HepG2 (cell line): ENCODE data around the gene DSC2. TPM values are rescaled to one million over a fixed set of nuclear protein-coding genes. Genes with fewer than 3 reads are reported as not detected.

Experiments used
- ADNP ChIP-seq: sonication (generic); formaldehyde crosslinking; IDR thresholded peaks from 2 replicates; pipeline ENCODE4 v1.4.0; 2020; ENCODE audit warnings: missing genetic modification reagents
- BATF2 ChIP-seq: sonication (generic); formaldehyde crosslinking; IDR thresholded peaks from 2 replicates; pipeline ENCODE4 v1.8.0; 2022; ENCODE audit warnings: mild to moderate bottlenecking, missing genetic modification reagents, moderate library complexity
- BCL6 ChIP-seq: IDR thresholded peaks from 2 replicates; pipeline ENCODE4 v1.6.1; 2016; ENCODE audit warnings: missing genetic modification reagents, missing compliant biosample characterization
- BORCS8-MEF2B ChIP-seq: sonication (generic); formaldehyde crosslinking; IDR thresholded peaks from 2 replicates; pipeline ENCODE4 v1.8.0; 2022; ENCODE audit warnings: mild to moderate bottlenecking, missing genetic modification reagents
- CBX1 ChIP-seq: IDR thresholded peaks from one replicate; pipeline ENCODE4 v1.6.1; 2016; ENCODE audit warnings: antibody characterized with exemption, low read depth
- CENPT ChIP-seq: sonication (generic); formaldehyde crosslinking; IDR thresholded peaks from 2 replicates; pipeline ENCODE4 v1.8.0; 2022; ENCODE audit warnings: low read depth, mild to moderate bottlenecking, moderate library complexity, missing genetic modification reagents
- CHD2 ChIP-seq: IDR thresholded peaks from 2 replicates; pipeline ENCODE4 v1.6.1; 2011; ENCODE audit warnings: low read depth, low read length, improper control_type of control experiment
- KLF11 ChIP-seq: IDR thresholded peaks from 2 replicates; pipeline ENCODE4 v1.6.1; 2016; ENCODE audit warnings: missing compliant biosample characterization
- NBN ChIP-seq: fragments of 450-650 bp; conservative IDR thresholded peaks from 2 replicates; pipeline ENCODE4 v1.6.1; 2017
- PBX3 ChIP-seq: sonication (generic); formaldehyde crosslinking; IDR thresholded peaks from 2 replicates; pipeline ENCODE4 v1.8.1; 2023; ENCODE audit warnings: missing genetic modification reagents, inconsistent platforms, borderline replicate concordance
- POLR2AphosphoS5 ChIP-seq: IDR thresholded peaks from 2 replicates; pipeline ENCODE4 v1.6.1; 2012; ENCODE audit warnings: low read depth, low read length
- PREB ChIP-seq: sonication (generic); formaldehyde crosslinking; IDR thresholded peaks from 2 replicates; pipeline ENCODE4 v1.4.0; 2020; ENCODE audit warnings: missing genetic modification reagents
- REPIN1 ChIP-seq: sonication (generic); formaldehyde crosslinking; IDR thresholded peaks from 2 replicates; pipeline ENCODE4 v1.8.0; 2022; ENCODE audit warnings: missing genetic modification reagents, low read depth, mild to moderate bottlenecking, borderline replicate concordance
- SALL2 ChIP-seq: sonication (generic); formaldehyde crosslinking; IDR thresholded peaks from 2 replicates; pipeline ENCODE4 v1.8.1; 2023; ENCODE audit warnings: mild to moderate bottlenecking, missing genetic modification reagents, inconsistent platforms
- SNAI1 ChIP-seq: sonication (generic); formaldehyde crosslinking; IDR thresholded peaks from 2 replicates; pipeline ENCODE4 v1.5.0; 2020; ENCODE audit warnings: mild to moderate bottlenecking, missing genetic modification reagents, borderline replicate concordance
- SRY ChIP-seq: sonication (generic); formaldehyde crosslinking; IDR thresholded peaks from 2 replicates; pipeline ENCODE4 v1.8.0; 2022; ENCODE audit warnings: mild to moderate bottlenecking, missing genetic modification reagents
- THRA ChIP-seq: sonication (generic); formaldehyde crosslinking; IDR thresholded peaks from 2 replicates; pipeline ENCODE4 v1.4.0; 2020; ENCODE audit warnings: missing genetic modification reagents, borderline replicate concordance
- ZBTB42 ChIP-seq: sonication (generic); formaldehyde crosslinking; IDR thresholded peaks from 2 replicates; pipeline ENCODE4 v1.5.0; 2020; ENCODE audit warnings: mild to moderate bottlenecking, missing genetic modification reagents
- ZFY ChIP-seq: sonication (generic); formaldehyde crosslinking; IDR thresholded peaks from 2 replicates; pipeline ENCODE4 v1.4.0; 2020; ENCODE audit warnings: missing genetic modification reagents
- ZMYM4 ChIP-seq: sonication (generic); formaldehyde crosslinking; IDR thresholded peaks from 2 replicates; pipeline ENCODE4 v1.8.1; 2023; ENCODE audit warnings: mild to moderate bottlenecking, missing genetic modification reagents
- ZNF337 ChIP-seq: sonication (generic); formaldehyde crosslinking; IDR thresholded peaks from 2 replicates; pipeline ENCODE4 v1.5.1; 2020; ENCODE audit warnings: missing genetic modification reagents, low read depth, mild to moderate bottlenecking, borderline replicate concordance
- ZNF362 ChIP-seq: sonication (generic); formaldehyde crosslinking; IDR thresholded peaks from 2 replicates; pipeline ENCODE4 v1.4.0; 2020; ENCODE audit warnings: missing genetic modification reagents, mild to moderate bottlenecking, borderline replicate concordance
- ZNF674 ChIP-seq: sonication (generic); formaldehyde crosslinking; IDR thresholded peaks from 2 replicates; pipeline ENCODE4 v1.5.0; 2020; ENCODE audit warnings: low read depth, mild to moderate bottlenecking, missing genetic modification reagents
- ZNF749 ChIP-seq: sonication (generic); formaldehyde crosslinking; IDR thresholded peaks from 2 replicates; pipeline ENCODE4 v1.8.0; 2022; ENCODE audit warnings: mild to moderate bottlenecking, missing genetic modification reagents, moderate library complexity, borderline replicate concordance
- ZNF788 ChIP-seq: sonication (generic); formaldehyde crosslinking; IDR thresholded peaks from 2 replicates; pipeline ENCODE4 v1.5.0; 2020; ENCODE audit warnings: mild to moderate bottlenecking, missing genetic modification reagents, borderline replicate concordance
- polyA plus RNA-seq, 8 experiments: library from polyadenylated mRNA; depleted of rRNA in 3 of 8; stranded (reverse) in 7 of 8; unstranded in 1 of 8; fragments of >200 nt; fragmentation: Illumina TruSeq in 4 of 8; extraction: Trizol in 4 of 8; gene quantifications; 2 replicates each; pipeline versions ENCODE4 v1.2.1 to v1.2.3, GENCODE V29; 2011 to 2016; ENCODE audit warnings: low read depth in 4 of 8, missing spikeins in 1 of 8, mixed read lengths in 1 of 8; ENCODE audit not compliant: insufficient read depth in 1 of 8
- total RNA-seq, 5 experiments: library from RNA; depleted of rRNA; stranded (reverse); fragments of >200 nt; fragmentation: Illumina TruSeq; extraction: Trizol; gene quantifications; 2 replicates each; pipeline ENCODE4 v1.2.3, GENCODE V29; 2016; ENCODE audit warnings: low read depth in 1 of 5

Gene DSC2
- total and polyA plus RNA-seq, 2 of the 13 experiments (the other 11 are each of a cell fraction or from before 2014, with no cell fraction given): 7.2 to 24.9 TPM

GRCh38 chr18:31101183-31102024, 817 bp downstream of the DSC2 start (continued):
- TF ChIP-seq PBX3 (CRISPR knock-in tag) (no peak), ZBTB42 (CRISPR knock-in tag) (0 out of 2 replicates have a peak, but pooled peaks have one; percentile 31), NBN (no peak), ZNF362 (no peak), PREB (CRISPR knock-in tag) (no peak), ZNF337 (CRISPR knock-in tag) (no peak), ZNF674 (CRISPR knock-in tag) (no peak; the same call in 1 of the 2 replicates), POLR2AphosphoS5 (peak; percentile 58; the same call in 1 of the 2 replicates), ZFY (CRISPR knock-in tag) (peak; percentile 53), ZNF749 (CRISPR knock-in tag) (no peak), SRY (CRISPR knock-in tag) (0 out of 2 replicates have a peak, but pooled peaks have one; percentile 25), SALL2 (no peak), THRA (CRISPR knock-in tag) (no peak; the same call in 1 of the 2 replicates), BATF2 (CRISPR knock-in tag) (0 out of 2 replicates have a peak, but pooled peaks have one; percentile 44), CENPT (0 out of 2 replicates have a peak, but pooled peaks have one; percentile 48), BORCS8-MEF2B (CRISPR knock-in tag) (peak; percentile 56; the same call in 1 of the 2 replicates), ZNF788 (peak; percentile 70; the same call in 1 of the 2 replicates), CBX1 (no peak), ADNP (CRISPR knock-in tag) (no peak), KLF11 (CRISPR knock-in tag) (no peak), CHD2 (no peak), ZMYM4 (CRISPR knock-in tag) (no peak; the same call in 1 of the 2 replicates), BCL6 (peak; percentile 57), SNAI1 (no peak), REPIN1 (CRISPR knock-in tag) (no peak)
